NCI-H2171 (cell line): Measurements from ENCODE around the gene RPS14.
A peak's percentile ranks its signal among the peaks of the same experiment; 100 is the strongest.
"Not testable (repeated sequence)": the region's sequence is repeated elsewhere in the genome, so short reads cannot be mapped to it uniquely, and the experiment has no call there.

ENCODE experiments used
- DNase-seq: peaks from one replicate; lab custom pipeline; 2025; lab: John Stamatoyannopoulos, UW

RPS14 gene

GRCh38 chr5:150479416-150479815 is 29.9 kb upstream of the RPS14 start:
- no peak for DNase-seq

GRCh38 chr5:150476568-150476967 is 27.0 kb upstream of the RPS14 start:
- DNase-seq: not testable (repeated sequence)

GRCh38 chr5:150473673-150474358 is 24.3 kb upstream of the RPS14 start:
- no peak for DNase-seq

- no peak for DNase-seq
These were observed 20.4 kb upstream of the RPS14 start for GRCh38 chr5:150469718-150470469.

GRCh38 chr5:150468206-150468605 is 18.7 kb upstream of the RPS14 start:
- DNase-seq: no peak

- no peak for DNase-seq
These were observed 16.4 kb upstream of the RPS14 start for GRCh38 chr5:150465927-150466326.

GRCh38 chr5:150464554-150465012 is 15.0 kb upstream of the RPS14 start:
- DNase-seq: peak; percentile 20

- peak; percentile 98 for DNase-seq
These were observed 11.7 kb upstream of the RPS14 start for GRCh38 chr5:150461231-150461630.

GRCh38 chr5:150460781-150461180 is 11.2 kb upstream of the RPS14 start:
- DNase-seq: no peak

- DNase-seq: peak; percentile 17
These were observed 9.4 kb upstream of the RPS14 start for GRCh38 chr5:150458802-150459557.

GRCh38 chr5:150457562-150458240 is 8.2 kb upstream of the RPS14 start:
- no peak for DNase-seq

- DNase-seq: no peak
These were observed 7.6 kb upstream of the RPS14 start for GRCh38 chr5:150457121-150457520.

- DNase-seq: no peak
These were observed 5.1 kb upstream of the RPS14 start for GRCh38 chr5:150454492-150455229.

- not testable (repeated sequence) for DNase-seq
These were observed 4.5 kb upstream of the RPS14 start for GRCh38 chr5:150454027-150454426.

- DNase-seq: no peak
These were observed 3.4 kb upstream of the RPS14 start for GRCh38 chr5:150452914-150453313.

- DNase-seq: no peak
These were observed 2.1 kb upstream of the RPS14 start for GRCh38 chr5:150451594-150451993.

- DNase-seq: no peak
These were observed 505 bp downstream of the RPS14 start for GRCh38 chr5:150448952-150449516.

- DNase-seq: no peak
These were observed 1.2 kb downstream of the RPS14 start for GRCh38 chr5:150448334-150448733.

GRCh38 chr5:150447188-150447587 is 2.4 kb downstream of the RPS14 start:
- DNase-seq: no peak

GRCh38 chr5:150446583-150446982 is 3.0 kb downstream of the RPS14 start:
- DNase-seq: no peak

- no peak for DNase-seq
These were observed 3.5 kb downstream of the RPS14 start for GRCh38 chr5:150446088-150446487.
